Measurements from ENCODE around the gene ACOX3. TPM values are rescaled to one million over a fixed set of nuclear protein-coding genes. Genes with fewer than 3 reads are reported as not detected.

Gene ACOX3
- 24.9 and 30.6 TPM in 2 replicates for total RNA-seq

DNA sequence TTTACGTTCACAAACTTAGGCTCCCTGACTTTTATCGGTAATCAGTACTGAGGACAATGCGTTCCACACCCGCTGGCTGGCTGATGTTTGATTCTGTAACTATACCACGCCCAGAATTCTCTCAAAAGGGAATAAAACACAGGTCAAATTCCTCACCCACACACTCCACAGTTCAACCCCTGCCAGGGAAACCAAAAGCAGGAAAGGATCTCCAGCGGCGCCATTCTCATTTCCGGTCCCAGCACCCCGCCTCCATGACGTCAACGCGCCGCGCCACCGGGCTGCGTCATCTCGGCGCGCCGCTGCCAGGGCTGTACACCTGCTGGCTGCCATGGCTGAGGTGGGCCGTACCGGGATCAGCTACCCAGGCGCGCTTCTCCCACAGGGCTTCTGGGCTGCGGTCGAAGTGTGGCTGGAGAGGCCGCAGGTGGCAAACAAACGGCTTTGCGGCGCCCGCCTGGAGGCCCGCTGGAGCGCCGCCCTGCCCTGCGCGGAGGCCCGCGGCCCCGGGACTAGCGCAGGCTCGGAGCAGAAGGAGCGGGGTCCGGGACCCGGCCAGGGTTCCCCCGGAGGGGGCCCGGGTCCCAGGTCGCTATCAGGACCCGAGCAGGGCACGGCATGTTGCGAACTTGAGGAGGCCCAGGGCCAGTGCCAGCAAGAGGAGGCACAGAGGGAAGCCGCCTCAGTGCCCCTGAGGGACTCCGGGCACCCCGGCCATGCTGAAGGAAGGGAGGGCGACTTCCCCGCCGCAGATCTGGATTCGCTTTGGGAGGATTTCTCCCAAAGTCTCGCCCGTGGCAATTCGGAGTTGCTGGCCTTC lies at the start of gene ACOX3, which contains the start of gene TRMT44:
Gene ACOX3 (minus strand): TSS at position 232 of the 820 bp plus-strand sequence. CDS start 24,202 bp downstream, outside the sequence.
Gene TRMT44 (plus strand): TSS at position 286 of the 820 bp plus-strand sequence. CDS start 46 bp downstream, at position 332.

Other genes starting within 250 kb of the ACOX3 start
- gene SH3TC1, start 241.4 kb downstream of the ACOX3 start, total RNA-seq, result 45.4 and 60.7 TPM in 2 replicates
- gene HTRA3, start 171.0 kb downstream of the ACOX3 start, total RNA-seq, result 0.27 TPM in 1 of 2 replicates, not detected in the other
- gene TRMT44, start 54 bp upstream of the ACOX3 start, total RNA-seq, result 8.6 and 11.9 TPM in 2 replicates
- not detected in 2 replicates for gene GPR78, start 139.7 kb upstream of the ACOX3 start, total RNA-seq
- not detected in 2 replicates for gene CPZ, start 152.0 kb upstream of the ACOX3 start, total RNA-seq

Data from hair follicular keratinocyte (primary cell).